MM.1S (cell line): ENCODE measurements around the gene MYOCOS.

Source experiments
- DNase-seq: peaks from one replicate; pipeline ENCODE4 v3.0.0-alpha.2; 2015
- H2AFZ ChIP-seq: fragments of 300-600 bp; sonication (generic); 2 replicates; pipeline ENCODE4 v1.6.0; 2016; ENCODE audit warnings: antibody characterized with exemption, low read length
- H3F3A ChIP-seq: fragments of 300-600 bp; sonication (generic); 2 replicates; pipeline ENCODE4 v1.6.1; 2016; ENCODE audit warnings: mild to moderate bottlenecking, antibody characterized with exemption, low read length, moderate library complexity, mixed read lengths; ENCODE audit not compliant: insufficient read depth
- H3K27ac ChIP-seq: fragments of 300-600 bp; sonication (generic); 2 replicates; pipeline ENCODE4 v1.5.1; 2016; ENCODE audit warnings: mild to moderate bottlenecking, low read length
- H3K27me3 ChIP-seq: fragments of 300-600 bp; sonication (generic); replicated peaks from 2 replicates; pipeline ENCODE4 v1.6.0; 2016; ENCODE audit warnings: low read length; ENCODE audit not compliant: insufficient read depth
- H3K36me3 ChIP-seq: fragments of 300-600 bp; sonication (generic); replicated peaks from 2 replicates; pipeline ENCODE4 v1.6.1; 2016; ENCODE audit warnings: mild to moderate bottlenecking, low read length, mixed read lengths; ENCODE audit not compliant: insufficient read depth
- H3K4me1 ChIP-seq: fragments of 300-600 bp; sonication (generic); 2 replicates; pipeline ENCODE4 v1.6.1; 2016; ENCODE audit warnings: low read length, mixed read lengths
- H3K4me2 ChIP-seq: fragments of 300-600 bp; sonication (generic); 2 replicates; pipeline ENCODE4 v1.6.0; 2016; ENCODE audit warnings: low read depth, low read length
- H3K4me3 ChIP-seq: fragments of 300-600 bp; sonication (generic); 2 replicates; pipeline ENCODE4 v1.5.1; 2016; ENCODE audit warnings: low read length, mixed read lengths
- H3K79me2 ChIP-seq: fragments of 300-600 bp; sonication (generic); 2 replicates; pipeline ENCODE4 v1.6.1; 2016; ENCODE audit warnings: mixed run types, low read length, mixed read lengths
- H3K9ac ChIP-seq: fragments of 300-600 bp; sonication (generic); 2 replicates; pipeline ENCODE4 v1.6.1; 2016; ENCODE audit warnings: low read length, mixed read lengths
- H3K9me2 ChIP-seq: fragments of 300-600 bp; sonication (generic); replicated peaks from 2 replicates; pipeline ENCODE4 v1.6.1; 2016; ENCODE audit warnings: mild to moderate bottlenecking, low read length, mixed read lengths; ENCODE audit not compliant: insufficient read depth
- H3K9me3 ChIP-seq: fragments of 300-600 bp; sonication (generic); replicated peaks from 2 replicates; pipeline ENCODE4 v1.6.1; 2016; ENCODE audit warnings: mild to moderate bottlenecking, low read length, mixed read lengths; ENCODE audit not compliant: insufficient read depth
- H4K20me1 ChIP-seq: fragments of 300-600 bp; sonication (generic); 2 replicates; pipeline ENCODE4 v1.6.1; 2016; ENCODE audit warnings: mild to moderate bottlenecking, low read length, moderate library complexity, mixed read lengths; ENCODE audit not compliant: insufficient read depth
- CTCF ChIP-seq: fragments of 300-600 bp; sonication (generic); IDR thresholded peaks from 2 replicates; pipeline ENCODE4 v1.5.1; 2016; ENCODE audit warnings: antibody characterized with exemption, low read length, mixed read lengths
- EZH2 ChIP-seq: fragments of 300-600 bp; sonication (generic); optimal IDR thresholded peaks from 2 replicates; pipeline ENCODE3; 2017; ENCODE audit warnings: low read depth, mild to moderate bottlenecking, antibody characterized with exemption, low read length, mixed read lengths
- EZH2phosphoT487 ChIP-seq: fragments of 300-600 bp; sonication (generic); IDR thresholded peaks from 2 replicates; pipeline ENCODE4 v1.6.1; 2018; ENCODE audit warnings: antibody characterized with exemption, low read length

MYOCOS gene

GRCh38 chr1:171595324-171595723 is 26.7 kb upstream of the MYOCOS start:
- no peaks in the 10 kb centered on the region for H3K27me3 ChIP-seq
- DNase-seq = no peak
- no peak overlapping the region for H3K4me3 ChIP-seq
- no peaks in the 10 kb centered on the region for H3K9me3 ChIP-seq
- no peaks in the 10 kb centered on the region for H3K4me1 ChIP-seq
- TF ChIP-seq EZH2 = no peak
- no peak for TF ChIP-seq CTCF
- no peak for TF ChIP-seq EZH2phosphoT487
- H3K4me2 ChIP-seq = no peak overlapping the region
- peaks cover 12% of the 10 kb centered on the region; the same call in 1 of the 2 replicates for H3K36me3 ChIP-seq
- no peaks in the 10 kb centered on the region for H3F3A ChIP-seq
- no peaks in the 10 kb centered on the region for H3K79me2 ChIP-seq
- H3K9ac ChIP-seq = no peak overlapping the region
- no peak overlapping the region for H2AFZ ChIP-seq
- no peak overlapping the region for H3K27ac ChIP-seq
- H3K9me2 ChIP-seq = no peaks in the 10 kb centered on the region
- H4K20me1 ChIP-seq = no peaks in the 10 kb centered on the region

- Histone ChIP-seq H3K9me2 (no peaks in the 10 kb centered on the region), H3K9me3 (no peaks in the 10 kb centered on the region), H2AFZ (no peak overlapping the region), H3K4me1 (no peaks in the 10 kb centered on the region), H4K20me1 (no peaks in the 10 kb centered on the region), H3K36me3 (peaks cover 6% of the 10 kb centered on the region; the same call in 1 of the 2 replicates), H3K9ac (no peak overlapping the region), H3F3A (no peaks in the 10 kb centered on the region), H3K79me2 (no peaks in the 10 kb centered on the region), H3K4me3 (no peak overlapping the region), H3K27me3 (no peaks in the 10 kb centered on the region), H3K27ac (no peak overlapping the region), H3K4me2 (no peak overlapping the region)
- TF ChIP-seq EZH2phosphoT487 (no peak), CTCF (no peak), EZH2 (no peak)
- no peak for DNase-seq
Observed at GRCh38 chr1:171596119-171596518, 25.9 kb upstream of the MYOCOS start.

GRCh38 chr1:171596705-171597104 is 25.3 kb upstream of the MYOCOS start:
- H3K4me3 ChIP-seq = no peak overlapping the region
- no peaks in the 10 kb centered on the region for H3K9me2 ChIP-seq
- no peaks in the 10 kb centered on the region for H3K4me1 ChIP-seq
- no peak for DNase-seq
- H3K27ac ChIP-seq = no peak overlapping the region
- no peaks in the 10 kb centered on the region for H3K79me2 ChIP-seq
- H3K27me3 ChIP-seq = no peaks in the 10 kb centered on the region
- no peaks in the 10 kb centered on the region for H3F3A ChIP-seq
- no peak overlapping the region for H3K4me2 ChIP-seq
- peaks cover under 1% of the 10 kb centered on the region; the same call in 1 of the 2 replicates for H3K36me3 ChIP-seq
- H4K20me1 ChIP-seq = no peaks in the 10 kb centered on the region
- no peak overlapping the region for H2AFZ ChIP-seq
- no peak overlapping the region for H3K9ac ChIP-seq
- no peaks in the 10 kb centered on the region for H3K9me3 ChIP-seq
- TF ChIP-seq EZH2phosphoT487 (no peak), CTCF (no peak), EZH2 (no peak)
